Stimulated activated CD4-positive, alpha-beta T cell treated with anti-CD3 and anti-CD28 coated beads, Interleukin-1b, Interleukin-23, amount 100 ng/mL, for 48 hours (primary cell): ENCODE results near the gene TEX36.
"Not testable (repeated sequence)": the region's sequence is repeated elsewhere in the genome, so short reads cannot be mapped to it uniquely, and the experiment has no call there.

Experiments
- DNase-seq: peaks from one replicate; pipeline ENCODE4 v3.0.0-alpha.2; 2020

TEX36 gene, protein sequence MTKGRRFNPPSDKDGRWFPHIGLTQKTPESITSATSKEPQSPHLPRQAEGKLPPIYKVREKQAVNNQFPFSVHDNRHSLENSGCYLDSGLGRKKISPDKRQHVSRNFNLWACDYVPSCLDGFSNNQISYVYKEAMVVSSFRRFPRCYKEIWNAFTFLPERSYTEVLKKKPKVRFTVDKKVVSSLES

DNA sequence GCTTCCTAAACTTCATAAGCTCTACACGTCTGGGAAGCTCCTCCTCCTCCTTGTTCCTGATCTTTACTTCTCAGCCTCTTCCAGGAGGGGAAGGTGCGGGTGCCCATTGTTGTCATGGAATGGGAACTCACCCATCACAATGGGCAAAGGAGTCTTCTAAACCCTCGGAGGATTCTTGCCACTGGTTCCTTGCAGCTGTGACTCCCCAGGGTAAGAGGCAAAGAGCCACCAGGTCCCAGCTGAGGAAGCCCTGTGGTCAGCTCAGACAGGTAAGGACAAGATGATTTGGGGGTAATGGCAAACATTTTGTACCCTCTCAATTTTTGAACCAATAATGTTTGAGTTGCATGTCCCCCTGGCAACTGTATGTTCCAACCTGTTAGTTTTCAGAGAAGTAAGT, at the start of gene TEX36:
TEX36 (minus strand) TSS at position 101 of the 400 bp plus-strand sequence. CDS start 174 bp downstream, outside the sequence.
- DNase-seq, result no peak

DNA sequence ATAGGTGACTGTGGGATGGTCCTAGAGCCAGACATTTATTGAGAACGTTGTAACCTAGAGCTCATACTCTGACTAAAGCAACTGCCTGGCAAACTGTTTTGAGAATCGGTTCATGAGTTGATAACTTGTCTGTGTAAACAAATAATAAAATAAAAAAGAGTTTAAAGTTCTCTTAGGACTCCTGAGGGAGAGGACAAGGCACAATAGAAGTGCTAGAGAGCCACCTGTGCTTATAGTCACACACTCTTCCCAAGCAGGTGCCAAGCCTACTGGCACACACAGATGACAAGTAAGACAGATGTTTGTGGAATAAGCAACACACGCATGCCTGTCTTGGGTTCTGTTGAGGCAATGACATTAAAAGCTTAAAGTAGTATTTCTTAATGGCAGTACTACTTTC, 44.5 kb upstream of the TEX36 start:
- DNase-seq, result no peak

DNA sequence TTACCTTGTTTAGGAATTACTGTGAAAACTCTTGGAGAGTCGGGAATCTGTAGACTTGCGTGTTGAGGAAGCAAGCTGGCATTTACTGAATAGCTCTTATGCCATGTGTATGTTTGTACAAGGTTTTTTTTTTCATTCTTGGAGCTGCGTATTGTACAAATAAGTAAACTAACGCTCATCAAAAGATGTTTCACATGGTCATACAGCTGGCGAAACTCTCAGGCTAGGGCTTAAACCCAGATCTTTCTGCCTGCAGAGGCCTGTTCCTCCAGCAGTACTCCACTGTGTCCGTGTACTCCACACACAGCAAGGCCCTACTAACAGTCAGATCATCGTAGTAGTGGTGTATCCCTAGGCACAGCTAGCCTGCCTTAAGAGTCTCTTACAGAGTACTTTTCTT, 44.0 kb upstream of the TEX36 start:
- DNase-seq, result no peak

DNA sequence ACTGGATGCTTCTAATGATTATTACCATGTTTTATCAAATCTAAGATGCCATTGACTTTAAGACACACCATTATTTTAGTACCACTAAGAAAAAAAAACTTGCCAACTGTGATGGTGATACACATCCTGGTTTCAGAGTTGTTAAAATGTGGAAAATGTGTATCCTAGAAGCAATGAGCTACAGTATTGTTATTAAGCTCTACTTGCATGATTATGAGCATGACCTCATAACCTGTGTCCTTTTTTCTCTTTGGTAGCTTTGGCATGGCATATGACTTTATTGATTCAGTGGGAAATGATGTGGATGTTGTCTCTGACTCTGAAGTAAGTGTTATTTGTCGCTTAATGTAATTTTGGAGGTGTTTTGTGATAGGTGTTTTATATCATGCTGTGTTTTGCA, 39.8 kb upstream of the TEX36 start:
- no peak for DNase-seq

DNA sequence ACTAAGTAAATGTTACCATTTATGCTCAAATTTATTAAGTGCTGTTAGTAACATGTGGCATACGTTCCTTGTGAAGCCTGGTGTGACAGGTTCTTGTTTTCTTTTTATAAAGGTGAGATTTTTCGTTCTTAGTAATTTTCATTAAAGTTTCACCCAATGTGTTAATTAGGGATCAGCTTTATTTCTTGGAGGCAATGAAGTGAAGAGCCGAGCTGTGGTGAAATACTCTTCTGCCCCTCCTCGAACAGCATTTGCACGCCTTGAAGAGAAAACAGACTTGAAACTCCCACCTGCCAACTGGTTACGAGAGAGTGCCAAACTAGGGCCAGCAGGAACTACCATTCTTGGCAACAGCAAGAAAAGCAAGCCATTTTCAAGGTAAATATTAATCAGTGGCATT, 38.1 kb upstream of the TEX36 start:
- DNase-seq, result no peak

DNA sequence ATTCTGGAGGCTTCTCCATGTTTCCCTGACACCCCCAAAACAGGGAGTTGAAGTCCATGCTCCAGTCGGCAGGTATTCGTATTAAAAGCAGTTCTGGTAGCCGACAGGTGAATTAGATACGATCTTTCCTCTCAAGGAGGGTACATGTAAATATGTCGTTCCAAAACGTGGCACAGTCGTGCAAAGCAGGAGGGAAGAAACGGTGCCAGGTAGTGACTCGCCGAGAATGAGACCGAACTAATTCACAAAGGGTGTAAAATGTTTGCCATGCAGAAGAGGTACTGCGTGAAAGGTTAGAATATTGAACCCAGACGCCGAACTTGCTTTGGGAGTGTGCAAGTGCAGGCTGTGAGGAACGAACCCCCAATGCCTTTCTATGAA, 37.0 kb upstream of the TEX36 start:
- DNase-seq, result no peak

DNA sequence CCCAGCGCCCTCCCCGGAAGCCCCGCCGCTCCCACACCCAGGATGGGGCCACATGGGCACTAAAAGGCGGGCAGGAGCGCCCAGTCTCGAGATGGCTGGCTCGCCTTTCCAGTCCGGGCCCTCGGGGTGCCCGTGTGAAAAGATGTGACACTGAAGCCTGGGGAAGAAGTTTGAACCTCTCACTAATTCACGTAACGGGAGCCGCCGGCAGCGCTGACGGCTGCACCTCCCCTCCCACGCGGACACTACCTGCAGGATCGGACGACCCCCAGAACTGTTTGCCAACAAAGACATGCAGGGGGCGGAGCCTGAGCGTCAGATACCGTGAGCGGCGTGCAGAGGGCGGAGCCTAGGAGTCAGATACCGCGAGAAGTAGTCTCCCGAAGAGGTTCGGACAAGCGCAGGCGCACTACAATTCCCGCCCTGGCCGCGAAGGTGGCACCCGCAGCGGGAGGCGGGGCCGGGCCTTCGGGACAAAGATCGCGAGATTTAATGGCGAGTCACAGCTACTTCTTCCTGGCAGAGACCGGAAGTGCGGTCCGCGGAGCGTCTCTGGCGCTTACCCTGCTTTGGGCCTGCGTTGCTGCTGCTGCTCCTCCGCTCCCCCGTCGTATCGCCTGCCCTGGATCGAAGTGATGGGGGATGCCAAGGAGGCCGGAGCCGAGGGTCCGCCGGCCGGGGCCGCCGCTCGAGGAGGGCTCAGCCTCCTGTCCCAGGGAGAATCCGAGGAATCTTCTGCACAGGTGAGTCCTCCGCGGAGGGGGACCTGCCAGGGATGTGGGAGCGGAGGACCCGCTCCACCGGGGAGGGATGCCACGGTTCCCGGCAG, 36.4 kb upstream of the TEX36 start, which contains the start of gene EDRF1:
EDRF1 (plus strand) TSS at position 537 of the 829 bp plus-strand sequence; CDS start at position 636, 99 bp downstream.
- peak; percentile 99 for DNase-seq

DNA sequence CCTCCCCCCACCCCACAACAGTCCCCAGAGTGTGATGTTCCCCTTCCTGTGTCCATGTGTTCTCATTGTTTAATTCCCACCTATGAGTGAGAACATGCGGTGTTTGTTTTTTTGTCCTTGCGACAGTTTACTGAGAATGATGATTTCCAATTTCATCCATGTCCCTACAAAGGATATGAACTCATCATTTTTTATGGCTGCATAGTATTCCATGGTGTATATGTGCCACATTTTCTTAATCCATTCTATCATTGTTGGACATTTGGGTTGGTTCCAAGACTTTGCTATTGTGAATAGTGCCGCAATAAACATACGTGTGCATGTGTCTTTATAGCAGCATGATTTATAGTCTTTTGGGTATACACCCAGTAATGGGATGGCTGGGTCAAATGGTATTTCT, 31.8 kb upstream of the TEX36 start:
- not testable (repeated sequence) for DNase-seq

DNA sequence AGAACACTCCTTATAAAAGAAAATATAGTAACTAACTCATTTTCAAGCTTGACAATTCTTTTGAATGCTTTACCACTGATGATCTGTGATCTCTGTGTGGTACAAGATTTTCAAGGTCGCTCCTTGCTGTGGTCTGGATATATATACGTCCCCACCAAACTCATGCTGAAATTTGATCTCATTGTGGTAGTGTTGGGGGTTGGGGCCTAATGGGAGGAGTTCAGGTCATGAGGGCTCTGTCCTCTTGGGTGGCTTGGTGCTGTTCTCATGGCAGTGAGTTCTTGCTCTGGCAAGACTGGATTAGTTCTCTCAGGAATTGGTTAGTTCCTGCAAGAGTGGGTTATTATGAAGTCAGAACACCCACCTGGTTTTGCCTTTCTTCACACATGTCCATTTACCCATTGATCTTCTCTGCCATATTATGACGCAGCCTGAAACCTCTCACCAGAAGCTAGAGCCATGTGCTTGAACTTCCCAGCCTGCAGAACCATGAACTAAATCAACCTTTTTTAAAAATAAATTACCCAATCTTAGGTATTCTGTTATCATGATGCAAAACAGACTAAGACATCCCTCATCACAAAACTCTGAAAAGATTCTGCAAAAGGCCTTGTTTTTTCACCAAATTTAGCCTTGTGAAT, 28.3 kb upstream of the TEX36 start:
- no peak for DNase-seq

DNA sequence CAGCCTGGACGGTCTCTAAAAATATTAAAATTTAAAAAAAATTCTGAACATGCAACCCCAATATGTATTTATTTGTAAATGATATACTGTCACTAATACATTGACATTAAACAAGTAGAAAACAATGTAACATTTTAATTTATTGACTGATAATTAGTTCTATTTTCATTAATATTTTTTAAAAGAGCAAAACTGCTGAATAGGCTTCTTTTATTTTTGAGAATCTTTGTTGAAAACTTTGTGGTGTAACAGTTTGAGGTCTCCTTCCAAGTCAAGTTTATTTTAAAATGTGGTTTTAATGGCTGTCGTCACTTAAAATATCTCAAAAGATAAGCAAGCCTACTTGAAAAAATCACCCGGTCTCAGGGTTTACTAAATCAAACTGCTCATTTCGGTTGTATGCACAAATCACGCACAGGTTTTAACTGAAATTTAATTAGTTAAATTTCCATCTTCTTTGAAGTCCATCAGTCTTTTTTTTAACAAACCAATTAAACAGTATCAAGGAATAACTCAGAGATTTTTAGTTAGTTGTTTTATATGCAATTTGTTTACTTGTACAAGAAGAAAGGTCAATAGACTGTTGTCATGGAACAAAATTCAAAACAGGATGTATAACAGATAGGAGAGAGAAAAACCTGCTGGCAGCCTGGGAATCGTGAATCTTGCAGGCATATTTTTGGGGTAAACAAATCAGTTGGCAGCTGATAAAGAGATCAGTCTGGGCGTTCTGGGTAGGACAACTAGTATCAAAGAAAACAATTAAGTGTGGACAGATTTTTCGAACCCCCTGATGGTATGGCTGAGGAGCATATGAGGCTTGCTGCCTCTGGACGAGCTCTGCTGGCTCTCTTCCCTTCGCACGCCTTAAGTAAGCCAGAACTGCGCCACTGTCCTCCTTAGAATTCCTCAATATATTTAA, 26.9 kb upstream of the TEX36 start:
- DNase-seq, result no peak

DNA sequence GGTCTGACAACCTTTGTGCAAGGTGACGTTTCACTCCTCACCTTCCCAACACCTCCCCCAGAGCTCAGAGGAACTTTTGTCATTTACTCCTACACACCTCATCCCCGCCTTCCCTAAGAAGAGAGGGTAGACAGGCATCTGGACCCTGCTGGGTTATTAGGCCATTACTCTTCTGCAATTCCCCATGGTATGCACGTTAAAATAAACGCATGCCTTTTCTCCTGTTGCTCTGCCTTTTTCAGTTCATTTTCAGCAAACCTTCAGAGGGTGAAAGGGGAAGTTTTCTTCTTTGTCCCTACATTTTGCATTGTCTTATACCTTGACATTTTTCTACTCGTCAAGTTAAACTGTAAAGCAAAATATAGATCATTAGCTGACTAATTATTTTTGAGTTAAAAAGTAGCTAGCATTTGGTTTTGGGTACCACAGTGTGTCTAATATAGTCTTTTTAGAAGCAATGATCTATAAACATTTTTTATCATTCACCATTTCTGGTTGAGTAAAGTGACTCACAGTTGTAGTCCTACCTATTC, 26.1 kb upstream of the TEX36 start:
- DNase-seq, result no peak

DNA sequence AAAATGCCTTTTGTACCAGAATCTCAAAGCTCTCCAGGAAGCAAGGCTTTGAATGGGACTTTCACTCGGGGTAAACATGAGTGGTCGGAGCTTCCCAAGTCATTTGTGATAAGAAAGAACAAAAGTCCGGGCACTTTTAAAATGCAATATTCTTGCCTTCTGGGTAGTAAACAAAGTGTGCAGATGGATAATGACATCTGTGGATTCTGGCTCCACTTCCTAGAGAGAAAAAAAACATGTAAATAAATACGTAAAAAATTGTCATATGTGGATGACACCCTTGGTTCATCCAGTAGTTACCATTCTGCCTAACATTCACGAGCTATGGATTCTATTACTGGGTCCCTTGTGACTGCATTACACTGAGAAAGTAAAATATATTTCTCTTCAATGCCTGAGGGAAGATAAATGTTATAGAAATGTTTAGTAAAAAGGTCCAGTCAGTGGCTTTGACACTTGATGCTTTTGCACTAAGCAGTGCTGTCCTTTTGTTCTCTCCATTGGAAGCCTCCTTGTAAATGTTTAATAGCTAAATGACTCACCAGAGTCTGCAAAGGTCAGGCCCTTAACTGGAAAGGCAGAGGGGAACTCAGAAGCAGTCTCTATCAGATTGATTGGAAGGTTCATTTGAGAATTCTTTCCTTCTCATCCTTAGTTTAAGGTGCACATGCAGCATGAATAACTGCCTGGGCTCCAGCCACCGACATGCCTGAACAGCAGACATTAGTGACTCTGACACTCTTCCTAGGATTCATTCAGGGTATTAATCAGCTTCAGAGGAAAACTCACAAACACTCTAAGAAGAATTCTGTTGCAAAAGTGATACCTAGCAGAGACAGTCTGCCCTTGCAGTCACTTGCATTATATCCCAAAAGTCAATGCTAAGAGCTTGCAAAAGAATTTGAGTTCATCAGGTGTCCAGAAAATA, 24.8 kb upstream of the TEX36 start:
- no peak for DNase-seq

DNA sequence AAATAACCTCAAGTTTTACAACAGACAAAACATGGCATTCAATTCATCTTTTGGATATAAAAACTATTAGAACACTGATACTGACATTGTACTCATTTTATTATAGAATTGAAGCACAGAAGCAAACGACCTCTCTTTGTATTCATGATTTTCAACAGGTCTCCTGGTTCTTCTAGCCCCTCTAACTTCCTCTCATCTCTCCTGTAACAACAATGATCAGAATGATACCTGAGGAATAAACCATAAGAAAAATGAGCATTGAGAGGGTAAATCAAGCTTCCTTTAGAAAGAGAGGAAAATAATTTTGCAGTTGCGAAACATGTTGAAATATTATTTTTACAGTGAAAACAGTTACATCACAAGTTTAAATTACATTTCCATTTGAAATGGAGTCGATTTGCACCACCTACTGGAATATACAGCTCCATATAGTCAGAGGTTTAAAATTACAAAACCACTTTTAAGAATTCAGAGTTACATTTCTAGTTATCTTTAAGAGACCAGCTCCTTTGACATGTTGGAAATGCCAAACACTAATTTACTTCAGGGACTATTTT, 17.5 kb upstream of the TEX36 start:
- no peak for DNase-seq

DNA sequence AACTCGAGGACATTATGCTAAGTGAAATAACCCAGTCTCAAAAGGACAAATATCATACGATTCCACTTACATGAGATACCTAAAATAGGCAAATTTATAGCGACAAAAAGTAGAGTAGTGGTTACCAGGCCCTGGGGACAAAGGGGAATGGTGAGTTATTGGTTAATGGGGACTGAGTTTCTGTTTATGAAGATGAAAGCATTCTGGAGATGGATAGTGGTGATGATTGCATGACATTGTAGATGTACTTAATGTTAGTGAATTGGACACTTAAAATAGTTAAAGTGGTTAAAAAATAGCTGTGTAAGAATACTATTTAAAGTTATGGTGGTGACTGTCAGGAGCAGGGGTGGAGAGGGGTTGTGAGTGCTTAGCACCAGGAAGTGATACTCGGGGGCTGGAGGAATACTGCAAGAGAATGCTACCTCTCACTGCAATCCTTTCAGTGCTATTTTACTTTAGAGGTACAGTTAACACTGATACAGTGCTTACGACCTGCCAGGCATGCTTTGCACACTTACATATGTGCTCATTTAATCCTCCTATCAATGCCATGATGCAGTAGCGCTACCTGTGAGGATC, 16.7 kb upstream of the TEX36 start:
- no peak for DNase-seq

DNA sequence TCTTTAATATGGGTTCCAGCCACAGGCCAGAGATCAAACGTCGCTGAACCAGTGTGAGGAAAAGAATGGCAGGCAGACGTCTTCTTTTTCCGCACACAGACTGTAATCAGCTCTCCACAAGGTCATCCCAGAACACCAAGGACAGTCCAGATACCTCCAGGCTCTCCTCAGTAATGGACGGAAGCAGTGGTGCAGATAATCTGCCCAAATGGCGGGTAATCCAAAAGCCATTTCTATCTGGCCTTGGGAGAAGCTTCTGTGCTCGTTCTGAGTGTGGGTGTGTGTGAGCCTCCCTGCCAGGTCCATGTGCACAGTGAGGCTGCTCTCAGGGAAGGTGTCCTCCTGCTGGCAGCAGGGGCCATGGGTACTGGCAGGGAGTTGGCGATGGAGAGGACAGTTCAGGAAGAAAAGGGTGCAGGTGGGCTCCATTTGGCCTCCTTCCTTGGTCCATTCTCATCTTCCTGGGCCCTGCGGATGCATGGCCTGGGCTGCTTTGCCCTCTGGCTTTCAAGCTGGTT, 15.6 kb upstream of the TEX36 start:
- DNase-seq, result no peak

DNA sequence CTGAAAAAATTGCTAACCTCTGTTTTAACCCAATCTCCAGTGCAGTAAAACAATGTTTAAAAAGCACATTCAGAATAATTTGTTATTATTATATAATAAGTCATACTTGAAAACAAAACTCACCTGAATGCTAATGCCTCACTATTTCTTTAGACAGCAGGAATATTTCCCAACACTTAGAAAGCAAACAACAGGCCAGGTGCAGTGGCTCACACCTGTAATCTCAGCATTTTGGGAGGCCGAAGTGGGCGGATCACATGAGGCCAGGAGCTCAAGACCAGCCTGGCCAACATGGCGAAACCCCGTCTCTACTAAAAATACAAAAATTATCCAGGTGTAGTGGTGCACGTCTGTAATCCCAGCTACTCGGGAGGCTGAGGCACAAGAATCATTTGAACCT, 13.9 kb upstream of the TEX36 start:
- DNase-seq, result not testable (repeated sequence)

DNA sequence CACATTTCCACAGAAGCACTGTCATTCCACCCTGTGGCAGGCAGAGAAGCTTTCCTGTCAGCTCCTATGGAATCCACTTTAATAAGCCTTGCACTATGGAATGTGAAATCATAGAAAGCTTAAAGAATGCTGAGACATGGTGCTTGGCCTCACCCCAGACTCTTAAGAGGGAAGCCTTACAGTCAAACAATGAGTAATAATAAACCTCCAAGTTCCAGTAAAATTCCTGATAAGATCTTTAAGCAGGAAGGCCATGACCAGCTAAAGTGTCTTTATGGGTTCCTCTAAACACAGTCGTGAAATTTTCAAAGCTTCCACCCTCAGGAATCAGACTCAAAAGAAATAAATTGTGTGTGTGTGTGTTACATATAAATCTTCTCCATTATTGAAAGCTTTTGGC, 11.9 kb upstream of the TEX36 start:
- no peak for DNase-seq

DNA sequence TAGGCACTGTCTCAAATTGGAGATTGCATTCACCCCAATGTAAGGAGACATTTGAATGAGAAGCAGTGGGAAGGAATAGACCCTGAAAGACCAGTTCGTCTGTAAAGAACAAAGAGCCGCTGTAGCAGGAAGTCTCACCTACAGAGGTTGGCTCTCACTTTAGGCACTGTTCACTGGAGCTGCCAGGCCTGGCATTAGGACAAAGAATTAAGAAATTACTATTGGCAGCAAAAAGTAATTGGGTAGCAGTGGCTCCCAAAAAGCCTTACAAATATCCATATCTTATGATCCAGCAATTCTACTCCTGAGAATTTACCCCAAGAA, 10.5 kb upstream of the TEX36 start:
- no peak for DNase-seq

DNA sequence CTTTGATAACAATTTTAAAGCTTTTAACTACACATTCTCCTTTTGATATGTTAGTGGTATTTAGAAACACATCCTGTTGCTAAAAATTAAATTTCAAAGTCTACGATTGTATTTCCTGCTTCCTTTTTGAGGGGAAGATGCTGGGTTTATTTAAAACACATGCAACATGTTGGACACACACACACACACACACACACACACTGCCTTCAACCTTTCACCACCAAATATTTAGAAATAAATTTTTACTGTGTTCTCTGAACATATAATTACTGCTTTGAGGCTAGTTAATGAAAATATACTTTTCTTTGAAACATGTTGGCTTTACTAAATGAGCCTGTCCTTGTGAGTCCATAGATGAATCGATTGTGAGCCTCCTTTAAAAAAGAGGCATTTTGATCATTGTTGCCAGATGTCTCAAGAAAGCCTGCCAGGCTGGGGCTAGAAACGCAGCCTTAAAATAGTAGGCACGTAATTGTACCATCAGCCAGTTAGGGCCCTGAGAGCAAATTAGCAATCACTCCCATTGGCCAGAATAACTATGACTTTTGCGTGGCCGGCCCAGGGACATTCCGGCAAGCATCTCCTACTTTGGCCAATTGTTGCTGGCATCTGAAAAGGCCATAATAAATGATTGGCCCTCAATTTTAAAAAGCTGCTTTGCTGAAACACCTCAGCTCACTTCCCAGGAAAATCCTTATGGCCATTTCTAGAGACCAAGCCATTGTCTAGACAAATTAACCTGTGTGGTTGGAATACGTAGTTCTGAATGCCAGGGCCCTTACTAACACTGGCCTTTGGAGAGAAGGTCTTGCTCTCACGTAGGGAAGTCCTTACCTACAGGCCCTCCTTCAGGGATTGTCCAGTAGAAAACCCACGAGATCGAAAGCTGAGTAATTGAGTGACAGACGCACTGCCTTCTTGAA, 9.9 kb upstream of the TEX36 start:
- no peak for DNase-seq

DNA sequence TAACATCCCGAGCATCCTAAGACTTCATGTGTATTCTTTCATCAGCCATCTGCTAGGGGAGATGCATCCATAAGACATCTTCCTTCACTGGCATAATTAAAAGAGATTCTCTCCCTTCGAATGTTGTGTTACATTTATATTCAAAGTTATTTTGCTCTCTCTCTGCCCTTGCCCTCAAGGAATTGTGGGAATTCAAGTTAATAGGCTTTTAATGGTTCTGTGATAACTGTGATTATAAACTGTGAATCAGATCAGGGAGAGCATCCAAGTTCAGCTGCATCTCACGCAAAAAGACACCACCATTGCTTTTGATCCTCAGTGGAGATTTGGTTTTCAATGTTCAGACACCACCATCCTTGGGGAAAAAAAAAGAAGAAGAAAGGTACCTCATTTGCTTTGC, 9.2 kb upstream of the TEX36 start:
- no peak for DNase-seq
